Memory B cell (primary cell): ENCODE results near the gene METTL13.
A peak's percentile ranks its signal among the peaks of the same experiment; 100 is the strongest.

ENCODE experiments used
- ATAC-seq: fragments of 150-1000 bp; cut with Tn5 transposase; 2 replicates; pipeline ENCODE4 v1.10.0; 2021; ENCODE audit warnings: low read depth, mild to moderate bottlenecking, moderate library complexity
- DNase-seq, 2 donors: peaks; one replicate each; pipeline ENCODE4 v3.0.0; 2022; ENCODE audit warnings: low spot score in 2 of 2
- H3K27ac Mint-ChIP-seq: one replicate; pipeline ENCODE4 v1.8.0; 2022; ENCODE audit warnings: mild to moderate bottlenecking, moderate library complexity, mixed read lengths
- H3K27me3 Mint-ChIP-seq: one replicate; pipeline ENCODE4 v1.8.0; 2022; ENCODE audit warnings: mixed read lengths
- H3K36me3 Mint-ChIP-seq: one replicate; pipeline ENCODE4 v1.8.0; 2022; ENCODE audit warnings: mild to moderate bottlenecking, mixed read lengths
- H3K4me1 Mint-ChIP-seq: one replicate; pipeline ENCODE4 v1.8.0; 2022; ENCODE audit warnings: mixed read lengths
- H3K4me3 Mint-ChIP-seq: one replicate; pipeline ENCODE4 v1.8.0; 2022; ENCODE audit warnings: mild to moderate bottlenecking, moderate library complexity, mixed read lengths
- H3K9me3 Mint-ChIP-seq: one replicate; pipeline ENCODE4 v1.8.0; 2022; ENCODE audit warnings: mixed read lengths

Gene METTL13

DNA sequence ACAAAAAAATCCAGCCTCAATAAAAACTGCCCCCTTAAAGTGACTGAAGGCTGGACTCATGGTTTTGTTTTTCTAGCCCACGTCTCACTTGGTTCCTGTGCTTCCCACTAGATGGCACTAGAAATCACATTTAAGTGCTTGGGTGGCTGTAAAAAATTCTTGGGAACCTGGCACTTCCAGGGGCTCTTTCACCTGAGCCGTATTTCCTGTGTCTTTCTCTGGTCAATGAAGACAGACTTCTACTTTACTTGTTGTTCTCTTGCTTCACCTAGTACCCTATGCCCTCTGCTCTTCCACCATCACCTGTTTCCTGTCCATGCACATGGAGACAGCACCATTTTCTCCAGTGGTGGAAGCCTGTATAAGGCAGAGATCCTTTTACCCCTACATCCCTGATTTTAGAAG lies 20.0 kb downstream of the METTL13 start:
- H3K36me3 Mint-ChIP-seq = peaks cover 13% of the 10 kb centered on the region
- H3K27me3 Mint-ChIP-seq = no peaks in the 10 kb centered on the region
- no peak overlapping the region for H3K27ac Mint-ChIP-seq
- H3K9me3 Mint-ChIP-seq = no peaks in the 10 kb centered on the region
- ATAC-seq (no peak), DNase-seq (peak in 1 of 2 donors; percentile 11)
- H3K4me3 Mint-ChIP-seq = no peak overlapping the region
- peaks cover 9% of the 10 kb centered on the region for H3K4me1 Mint-ChIP-seq

DNA sequence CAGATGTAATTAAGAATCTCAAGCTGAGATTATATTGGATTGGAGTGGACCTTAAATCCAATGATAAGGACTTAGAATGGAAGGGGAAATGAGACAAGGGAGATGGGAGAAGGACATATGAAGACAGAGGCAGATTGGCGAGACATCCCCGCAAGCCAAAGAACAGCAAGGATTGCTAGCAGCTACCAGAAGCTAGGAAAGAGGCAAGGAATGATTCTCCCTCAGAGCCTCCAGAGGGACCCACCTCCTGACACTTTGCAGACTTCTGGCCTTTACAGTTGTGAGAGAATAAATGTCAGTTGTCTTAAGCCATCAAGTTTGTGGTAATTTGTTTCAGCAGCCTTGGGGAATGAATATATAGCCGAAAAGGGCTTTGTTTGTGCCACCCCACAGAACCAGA lies 20.7 kb downstream of the METTL13 start:
- Mint-ChIP-seq H3K9me3 (peaks cover 2% of the 10 kb centered on the region), H3K27ac (no peak overlapping the region), H3K4me1 (peaks cover 11% of the 10 kb centered on the region), H3K4me3 (no peak overlapping the region), H3K36me3 (peaks cover 7% of the 10 kb centered on the region), H3K27me3 (no peaks in the 10 kb centered on the region)
- ATAC-seq = no peak
- no peak for DNase-seq

DNA sequence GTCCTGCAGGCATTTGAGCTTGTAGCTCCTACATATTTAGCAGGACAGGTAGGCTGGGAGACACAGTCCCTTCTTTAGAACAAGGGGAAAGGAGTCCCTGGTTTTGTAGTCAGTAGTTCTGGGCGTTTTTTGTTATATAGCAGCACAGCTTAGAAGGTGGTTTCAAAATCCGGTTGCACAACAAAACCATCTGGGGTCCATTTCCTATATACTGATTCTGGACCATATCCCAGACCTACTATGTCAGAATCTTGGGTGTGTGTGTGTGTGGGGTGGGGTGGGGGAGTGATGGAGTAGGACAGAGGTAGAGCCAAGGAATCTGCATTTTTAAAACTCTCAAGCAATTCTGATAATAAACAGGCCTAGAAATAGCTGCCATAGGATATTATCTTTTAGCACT lies 21.6 kb downstream of the METTL13 start:
- DNase-seq = no peak
- no peak overlapping the region for H3K4me3 Mint-ChIP-seq
- no peak for ATAC-seq
- H3K4me1 Mint-ChIP-seq = peaks cover 18% of the 10 kb centered on the region
- no peaks in the 10 kb centered on the region for H3K27me3 Mint-ChIP-seq
- peaks cover 2% of the 10 kb centered on the region for H3K9me3 Mint-ChIP-seq
- peaks cover 3% of the 10 kb centered on the region for H3K36me3 Mint-ChIP-seq
- H3K27ac Mint-ChIP-seq = no peak overlapping the region

- Mint-ChIP-seq H3K9me3 (peaks cover 2% of the 10 kb centered on the region), H3K36me3 (peaks cover under 1% of the 10 kb centered on the region), H3K27ac (no peak overlapping the region), H3K4me3 (no peak overlapping the region), H3K4me1 (peaks cover 19% of the 10 kb centered on the region), H3K27me3 (no peaks in the 10 kb centered on the region)
- no peak for ATAC-seq
- no peak for DNase-seq
These were observed 22.1 kb downstream of the METTL13 start for GRCh38 chr1:171803461-171804022.

DNA sequence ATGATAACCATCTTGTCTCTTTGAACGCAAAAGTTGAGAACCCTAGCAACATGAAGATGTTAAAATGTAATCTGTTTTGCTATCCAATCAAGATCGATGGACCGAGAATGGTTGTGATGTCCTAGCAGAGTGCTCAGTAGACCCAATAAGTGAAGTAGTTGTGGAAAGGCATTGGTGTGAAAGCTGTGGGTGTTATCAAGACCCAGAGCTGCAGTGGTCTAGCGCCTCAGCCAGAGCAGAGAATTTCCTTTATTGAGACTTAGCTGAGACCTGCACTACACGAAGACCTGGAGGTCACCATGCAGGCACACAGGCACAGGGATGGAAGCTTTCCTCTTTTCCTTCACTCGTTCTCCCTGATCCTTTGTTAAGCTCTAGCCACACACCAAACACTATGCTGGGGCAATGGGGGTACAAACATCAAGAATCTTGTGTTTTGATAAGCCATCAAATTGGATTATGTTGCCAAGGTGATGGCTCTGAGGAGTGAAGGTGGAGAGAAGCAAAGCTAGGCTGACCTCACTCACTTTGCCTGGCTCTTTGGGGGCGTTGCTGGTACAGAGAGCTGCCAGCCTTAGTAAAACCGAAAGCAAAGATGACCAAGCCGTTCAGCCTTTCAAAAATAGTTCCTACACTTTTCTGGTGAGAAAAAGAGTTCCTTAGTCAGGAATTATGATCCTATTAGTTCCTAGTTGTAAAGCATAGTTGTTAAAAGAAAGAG lies 24.1 kb downstream of the METTL13 start:
- DNase-seq = no peak
- H3K27me3 Mint-ChIP-seq = no peaks in the 10 kb centered on the region
- peak; percentile 71 for ATAC-seq
- H3K4me3 Mint-ChIP-seq = peak overlapping the region; percentile 57
- peak overlapping the region; percentile 29 for H3K27ac Mint-ChIP-seq
- H3K9me3 Mint-ChIP-seq = peaks cover 2% of the 10 kb centered on the region
- peaks cover 19% of the 10 kb centered on the region for H3K4me1 Mint-ChIP-seq
- no peaks in the 10 kb centered on the region for H3K36me3 Mint-ChIP-seq

GRCh38 chr1:171807556-171807955 lies 26.1 kb downstream of the METTL13 start:
- no peak overlapping the region for H3K4me3 Mint-ChIP-seq
- H3K9me3 Mint-ChIP-seq = peaks cover 2% of the 10 kb centered on the region
- peak overlapping the region; percentile 28 for H3K27ac Mint-ChIP-seq
- H3K4me1 Mint-ChIP-seq = peaks cover 19% of the 10 kb centered on the region
- H3K36me3 Mint-ChIP-seq = peaks cover 2% of the 10 kb centered on the region
- ATAC-seq = peak; percentile 77
- H3K27me3 Mint-ChIP-seq = no peaks in the 10 kb centered on the region
- DNase-seq = no peak

- DNase-seq (no peak), ATAC-seq (no peak)
- H3K36me3 Mint-ChIP-seq = peaks cover 5% of the 10 kb centered on the region
- H3K9me3 Mint-ChIP-seq = peaks cover 2% of the 10 kb centered on the region
- H3K27ac Mint-ChIP-seq = no peak overlapping the region
- H3K27me3 Mint-ChIP-seq = no peaks in the 10 kb centered on the region
- no peak overlapping the region for H3K4me3 Mint-ChIP-seq
- peaks cover 19% of the 10 kb centered on the region for H3K4me1 Mint-ChIP-seq
These were observed 28.4 kb downstream of the METTL13 start for GRCh38 chr1:171809834-171810233.

GRCh38 chr1:171811672-171812071 lies 30.2 kb downstream of the METTL13 start:
- Mint-ChIP-seq H3K9me3 (peaks cover under 1% of the 10 kb centered on the region), H3K4me1 (peaks cover 9% of the 10 kb centered on the region), H3K4me3 (no peak overlapping the region), H3K27ac (no peak overlapping the region), H3K27me3 (no peaks in the 10 kb centered on the region), H3K36me3 (peaks cover 9% of the 10 kb centered on the region)
- no peak for DNase-seq
- no peak for ATAC-seq

DNA sequence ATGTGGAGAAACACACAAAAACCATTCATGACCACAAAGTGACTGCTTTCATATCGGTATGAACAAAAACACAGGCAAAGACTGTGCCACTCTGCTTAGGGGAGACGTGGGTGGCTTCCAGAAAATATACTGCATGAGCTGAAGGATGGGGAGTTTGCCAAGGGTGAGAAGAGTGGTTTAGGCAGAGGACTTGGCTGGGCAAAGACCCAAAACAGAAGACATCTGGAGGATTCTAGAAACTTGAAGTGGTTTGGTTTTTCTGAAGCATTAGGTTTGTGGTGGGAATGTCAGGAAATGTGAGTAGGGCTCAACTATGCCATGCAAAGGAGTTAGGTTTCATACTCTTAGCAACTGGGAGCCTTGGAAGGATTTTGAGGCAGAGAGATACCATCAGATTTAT lies 33.2 kb downstream of the METTL13 start:
- DNase-seq (no peak), ATAC-seq (no peak)
- Mint-ChIP-seq H3K4me3 (no peak overlapping the region), H3K27ac (no peak overlapping the region), H3K4me1 (no peaks in the 10 kb centered on the region), H3K27me3 (no peaks in the 10 kb centered on the region), H3K36me3 (peaks cover 12% of the 10 kb centered on the region), H3K9me3 (no peaks in the 10 kb centered on the region)

- Mint-ChIP-seq H3K36me3 (peaks cover 10% of the 10 kb centered on the region), H3K9me3 (no peaks in the 10 kb centered on the region), H3K27me3 (no peaks in the 10 kb centered on the region), H3K4me3 (no peak overlapping the region), H3K4me1 (no peaks in the 10 kb centered on the region), H3K27ac (no peak overlapping the region)
- ATAC-seq (no peak), DNase-seq (no peak)
These were observed 34.9 kb downstream of the METTL13 start for GRCh38 chr1:171816300-171816901.

- no peak for DNase-seq
- Mint-ChIP-seq H3K4me3 (no peak overlapping the region), H3K27me3 (no peaks in the 10 kb centered on the region)
These were observed 36.2 kb downstream of the METTL13 start for GRCh38 chr1:171817511-171818265.

DNA sequence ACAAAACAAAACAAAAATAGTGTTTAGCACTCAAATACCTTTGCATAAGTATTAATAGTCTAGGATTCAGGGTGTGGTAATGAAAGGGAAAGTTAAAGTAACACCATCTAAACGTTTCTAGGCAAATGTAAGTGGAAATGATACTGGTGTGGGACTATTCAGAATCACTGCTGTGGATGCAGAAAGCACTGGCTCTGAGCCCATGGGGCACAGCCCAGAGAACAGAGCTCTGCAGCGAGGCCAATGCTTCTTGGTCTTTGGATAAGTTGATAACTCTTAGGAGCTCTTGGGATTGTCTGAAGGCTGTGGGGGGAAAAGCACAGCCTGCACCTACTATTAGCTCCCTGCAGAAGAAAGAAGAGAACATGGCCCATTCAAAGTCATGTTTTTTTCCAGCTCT lies 38.5 kb downstream of the METTL13 start:
- Mint-ChIP-seq H3K4me1 (no peaks in the 10 kb centered on the region), H3K36me3 (peaks cover 9% of the 10 kb centered on the region), H3K9me3 (peaks cover 2% of the 10 kb centered on the region), H3K27ac (no peak overlapping the region), H3K27me3 (no peaks in the 10 kb centered on the region), H3K4me3 (no peak overlapping the region)
- ATAC-seq (no peak), DNase-seq (no peak)

More at GRCh38 chr1:171817511-171818265, 36.2 kb downstream of the METTL13 start:
- no peak for ATAC-seq
- Mint-ChIP-seq H3K9me3 (no peaks in the 10 kb centered on the region), H3K27ac (no peak overlapping the region), H3K36me3 (peaks cover 10% of the 10 kb centered on the region), H3K4me1 (no peaks in the 10 kb centered on the region)

DNA sequence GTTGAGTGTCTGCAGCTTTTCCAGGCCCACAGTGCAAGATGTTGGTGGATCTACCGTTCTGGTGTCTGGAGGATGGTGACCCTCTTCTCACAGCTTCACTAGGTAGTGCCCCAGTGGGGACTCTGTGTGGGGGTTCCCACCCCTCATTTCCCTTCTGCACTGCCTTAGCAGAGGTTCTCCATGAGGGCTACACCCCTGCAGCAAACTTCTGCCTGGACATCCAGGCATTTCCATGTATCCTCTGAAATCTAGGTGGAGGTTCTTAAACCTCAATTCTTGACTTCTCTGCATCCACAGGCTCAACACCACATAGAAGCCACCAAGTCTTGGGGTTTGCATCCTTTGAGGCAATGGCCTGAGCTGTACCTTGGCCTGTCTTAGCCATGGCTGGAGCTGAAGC lies 45.5 kb downstream of the METTL13 start:
- no peaks in the 10 kb centered on the region for H3K27me3 Mint-ChIP-seq

GRCh38 chr1:171828794-171829193 lies 47.3 kb downstream of the METTL13 start:
- DNase-seq = no peak
- H3K36me3 Mint-ChIP-seq = peaks cover 25% of the 10 kb centered on the region
- ATAC-seq = peak; percentile 31
- H3K9me3 Mint-ChIP-seq = peaks cover 20% of the 10 kb centered on the region
- H3K27ac Mint-ChIP-seq = no peak overlapping the region
- H3K4me1 Mint-ChIP-seq = peaks cover 4% of the 10 kb centered on the region
- H3K27me3 Mint-ChIP-seq = no peaks in the 10 kb centered on the region
- no peak overlapping the region for H3K4me3 Mint-ChIP-seq

More for the DNA sequence above, 45.5 kb downstream of the METTL13 start:
- H3K4me1 Mint-ChIP-seq = peaks cover 4% of the 10 kb centered on the region
- H3K27ac Mint-ChIP-seq = no peak overlapping the region
- no peak overlapping the region for H3K4me3 Mint-ChIP-seq
- ATAC-seq (no peak), DNase-seq (no peak)
- peaks cover 20% of the 10 kb centered on the region for H3K9me3 Mint-ChIP-seq
- peaks cover 25% of the 10 kb centered on the region for H3K36me3 Mint-ChIP-seq
